ENCODE results near the gene STIL.
"Not testable (repeated sequence)": the region's sequence is repeated elsewhere in the genome, so short reads cannot be mapped to it uniquely, and the experiment has no call there.

STIL gene

DNA sequence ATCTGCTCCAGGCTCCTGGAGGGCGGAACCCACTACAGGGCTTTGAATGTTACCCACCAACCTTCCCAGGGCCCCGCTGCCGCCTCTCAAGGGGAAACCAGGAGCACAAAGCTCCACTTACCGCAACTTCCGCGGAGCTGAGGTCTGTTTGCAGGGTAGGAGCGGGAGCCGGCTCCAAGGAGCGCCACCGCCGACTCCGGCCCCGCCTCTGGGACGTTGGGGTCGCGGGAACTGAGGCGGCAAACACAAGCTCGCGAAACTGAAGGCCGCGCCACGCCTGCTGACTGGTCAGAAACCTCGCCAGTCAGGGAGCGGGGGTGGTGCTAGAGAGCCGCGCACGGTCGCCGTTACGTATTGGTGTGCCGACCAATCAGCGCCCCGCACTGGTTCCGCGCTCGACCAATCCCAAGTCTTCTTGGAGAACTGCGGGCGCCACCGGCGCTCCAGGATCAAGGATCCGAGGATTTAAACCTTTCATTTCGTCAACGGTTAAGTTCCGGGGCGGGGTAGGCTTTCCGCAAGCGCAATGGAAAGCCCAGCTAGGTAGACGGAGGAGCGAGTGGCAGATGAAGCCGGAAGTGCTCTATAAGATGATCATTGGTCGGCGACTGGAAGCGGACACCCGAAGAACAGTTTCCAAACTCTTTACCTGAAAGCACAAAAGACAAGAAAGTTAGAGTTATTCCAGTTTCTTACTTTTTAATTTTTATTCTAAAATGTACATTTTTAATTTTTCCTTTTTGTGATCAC, at the start of gene STIL:
TSS of gene STIL (minus strand) at position 233 of the 750 bp plus-strand sequence. CDS start 3,828 bp downstream, outside the sequence.
- DNase-seq (ENCODE audit: low read depth): peak; percentile 92

GRCh38 chr1:47362828-47363227, 48.9 kb upstream of the STIL start:
- no peak for DNase-seq (ENCODE audit: low read depth)

DNA sequence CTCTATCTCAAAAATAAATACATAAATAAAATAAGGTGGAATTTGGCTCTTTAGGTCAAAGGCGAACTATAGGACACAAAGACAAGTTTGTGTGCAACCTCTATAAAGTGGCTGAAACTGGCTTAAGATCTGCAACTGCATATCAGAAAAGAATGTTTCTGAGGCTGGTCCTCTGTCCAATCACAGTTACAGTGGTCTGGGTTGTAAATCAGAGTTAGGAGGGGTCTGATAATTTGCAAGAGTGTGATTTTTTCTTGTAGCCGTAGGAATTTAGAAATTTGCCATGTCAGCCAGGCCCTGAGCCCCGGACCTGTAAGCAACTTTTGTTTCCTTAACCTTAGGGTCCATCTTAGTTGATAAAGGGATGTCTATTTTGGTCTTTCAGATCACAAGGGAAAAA, 47.4 kb upstream of the STIL start:
- DNase-seq (ENCODE audit: low read depth): no peak

DNA sequence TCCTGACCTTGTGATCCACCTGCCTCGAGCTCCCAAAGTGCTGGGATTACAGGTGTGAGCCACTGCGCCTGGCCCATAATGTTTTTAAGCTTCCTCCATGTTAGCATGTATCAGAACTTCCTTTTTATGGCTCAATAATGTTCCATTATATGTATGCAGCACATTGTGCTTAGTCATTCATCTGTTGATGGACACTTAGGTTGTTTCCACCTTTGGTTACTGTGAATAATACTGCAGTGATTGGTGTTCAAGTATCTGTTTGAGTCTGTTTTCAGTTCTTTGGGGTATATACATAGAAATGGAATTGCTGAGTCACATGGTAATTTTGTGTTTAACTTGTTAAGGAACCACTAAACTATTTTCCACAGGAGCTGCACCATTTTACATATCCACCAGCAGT, 37.4 kb upstream of the STIL start:
- DNase-seq (ENCODE audit: low read depth): no peak

DNA sequence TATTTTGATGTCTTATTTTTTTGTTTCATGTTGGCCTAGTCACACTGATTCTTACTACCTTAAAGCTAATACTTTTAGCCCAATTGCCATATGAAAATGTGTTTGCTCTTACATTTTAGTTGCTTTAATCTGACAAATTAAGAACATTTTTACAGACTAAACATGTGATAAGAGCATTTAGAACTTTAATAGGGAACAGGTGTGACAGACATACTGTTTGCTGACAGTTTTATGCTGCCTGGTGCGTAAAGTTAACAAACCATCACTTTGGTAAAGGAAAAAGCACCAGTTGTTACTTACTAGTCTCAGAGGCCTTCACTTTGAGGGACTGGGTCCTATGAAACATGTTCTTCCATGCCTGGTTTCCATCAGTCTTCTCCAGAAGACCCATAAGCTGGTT, 34.3 kb upstream of the STIL start:
- DNase-seq (ENCODE audit: low read depth): no peak

- no peak for DNase-seq (ENCODE audit: low read depth)
Measured at GRCh38 chr1:47347735-47348134, 33.8 kb upstream of the STIL start.

- not testable (repeated sequence) for DNase-seq (ENCODE audit: low read depth)
Measured at GRCh38 chr1:47346979-47347378, 33.0 kb upstream of the STIL start.

DNA sequence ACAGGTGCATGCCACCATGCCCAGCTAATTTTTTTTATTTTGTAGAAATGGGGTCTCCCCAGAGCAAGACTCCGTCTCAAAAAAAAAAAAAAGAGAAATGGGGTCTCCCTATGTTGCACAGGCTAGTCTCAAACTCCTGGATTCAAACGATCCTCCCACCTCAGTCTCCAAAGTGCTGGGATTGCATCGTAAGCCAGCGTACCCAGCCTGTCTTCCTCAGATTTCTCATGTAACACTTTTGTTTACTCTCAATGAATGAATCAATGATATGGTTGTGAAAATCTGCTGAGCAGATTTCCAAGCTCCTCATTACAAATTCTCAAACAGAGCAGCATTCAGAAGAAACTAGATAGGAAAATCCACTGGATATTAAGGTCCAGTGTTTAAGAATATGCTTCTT, 26.3 kb upstream of the STIL start:
- DNase-seq (ENCODE audit: low read depth): no peak

DNA sequence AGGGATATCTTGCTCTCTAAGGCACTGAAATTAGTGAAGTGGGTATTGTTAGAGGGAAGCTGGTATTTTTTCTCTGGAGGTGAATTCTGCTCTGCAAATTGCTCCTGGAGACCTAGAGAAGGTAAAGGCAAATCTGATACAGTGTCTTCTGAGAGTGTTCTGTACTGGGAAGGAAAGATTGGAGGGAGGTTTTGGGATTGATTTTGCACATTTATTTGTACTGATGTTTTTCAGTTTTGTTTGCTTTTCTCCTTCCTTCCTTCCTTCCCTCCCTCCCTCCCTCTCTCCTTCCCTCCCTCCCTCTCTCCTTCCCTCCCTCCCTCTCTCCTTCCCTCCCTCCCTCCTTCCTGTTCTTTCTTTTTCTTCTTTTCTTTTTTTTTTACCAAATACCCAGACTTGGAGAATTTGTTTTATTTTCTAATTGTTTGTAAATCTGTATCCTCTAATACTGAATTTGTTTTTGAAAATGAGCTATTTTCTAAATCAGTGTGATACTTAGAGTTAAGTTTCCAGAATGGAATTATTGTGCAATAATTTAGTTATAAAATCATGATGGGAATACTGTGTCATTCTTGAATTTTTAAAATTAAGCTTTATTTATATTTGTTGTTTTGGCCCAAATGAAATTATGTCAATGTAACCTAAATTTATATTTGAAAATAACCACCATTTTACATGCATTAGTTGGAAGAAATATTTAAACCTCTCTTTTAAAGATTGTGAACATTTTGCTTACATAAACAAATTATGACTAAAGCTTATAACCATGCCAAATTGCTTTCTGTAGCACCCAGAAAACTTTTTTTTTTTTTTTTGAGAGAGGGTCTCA, 24.5 kb upstream of the STIL start:
- DNase-seq (ENCODE audit: low read depth): no peak

GRCh38 chr1:47337350-47337749, 23.4 kb upstream of the STIL start:
- no peak for DNase-seq (ENCODE audit: low read depth)

DNA sequence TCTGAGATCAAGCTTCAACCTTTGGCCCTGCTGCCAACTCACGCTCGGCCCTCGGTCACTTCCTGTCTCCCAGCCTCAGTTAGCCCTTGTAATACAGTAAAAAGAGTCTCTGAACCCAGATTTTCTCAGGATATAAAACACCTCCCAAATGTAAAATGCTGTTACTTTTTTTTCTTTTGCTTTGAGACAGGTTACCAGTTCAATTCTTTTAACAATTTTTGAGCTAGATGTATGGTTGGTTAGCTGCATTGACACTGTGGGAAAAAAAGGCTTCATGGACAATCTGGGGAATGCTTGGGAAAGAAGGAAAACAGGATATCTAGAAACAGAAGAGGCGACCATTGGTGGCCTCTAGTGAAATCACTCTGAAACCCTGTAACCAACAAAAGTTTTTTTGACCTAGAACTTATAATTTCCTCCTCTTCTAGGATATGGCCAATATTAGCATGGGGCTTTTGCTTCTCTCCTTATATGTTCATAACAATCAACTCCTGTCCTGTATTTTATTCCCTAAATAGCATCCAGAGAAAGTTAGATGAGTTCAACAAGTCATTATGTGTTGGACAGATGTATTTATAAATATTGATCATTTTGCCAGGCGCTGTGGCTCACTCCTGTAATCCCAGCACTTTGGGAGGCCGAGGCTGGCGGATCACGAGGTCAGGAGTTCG, 21.0 kb upstream of the STIL start:
- DNase-seq (ENCODE audit: low read depth): no peak

GRCh38 chr1:47333922-47334764, 20.2 kb upstream of the STIL start:
- DNase-seq (ENCODE audit: low read depth): peak; percentile 63

DNA sequence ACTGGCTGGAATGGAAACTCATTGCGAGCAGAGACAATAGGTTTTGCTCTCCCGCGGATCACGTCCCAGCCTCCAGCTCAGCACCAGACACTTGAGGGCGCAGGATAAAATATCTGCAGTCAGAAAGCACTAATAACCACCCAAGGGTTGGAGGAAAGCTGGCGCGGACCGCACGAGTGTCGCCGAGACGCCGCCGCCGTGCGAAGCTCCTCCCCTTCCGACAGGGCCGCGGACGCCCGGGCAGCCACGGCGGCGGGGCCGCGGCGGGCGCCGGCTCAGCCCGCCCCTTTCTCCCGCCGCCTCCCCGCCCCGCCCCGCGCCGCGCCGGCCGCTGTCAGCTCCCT, 19.6 kb upstream of the STIL start, which contains the start of gene CMPK1:
TSS of gene CMPK1 (plus strand) at position 213 of the 344 bp plus-strand sequence. CDS start 156 bp downstream, outside the sequence.
- peak; percentile 65 for DNase-seq (ENCODE audit: low read depth)

- no peak for DNase-seq (ENCODE audit: low read depth)
Measured at GRCh38 chr1:47332779-47333577, 19.0 kb upstream of the STIL start.

DNA sequence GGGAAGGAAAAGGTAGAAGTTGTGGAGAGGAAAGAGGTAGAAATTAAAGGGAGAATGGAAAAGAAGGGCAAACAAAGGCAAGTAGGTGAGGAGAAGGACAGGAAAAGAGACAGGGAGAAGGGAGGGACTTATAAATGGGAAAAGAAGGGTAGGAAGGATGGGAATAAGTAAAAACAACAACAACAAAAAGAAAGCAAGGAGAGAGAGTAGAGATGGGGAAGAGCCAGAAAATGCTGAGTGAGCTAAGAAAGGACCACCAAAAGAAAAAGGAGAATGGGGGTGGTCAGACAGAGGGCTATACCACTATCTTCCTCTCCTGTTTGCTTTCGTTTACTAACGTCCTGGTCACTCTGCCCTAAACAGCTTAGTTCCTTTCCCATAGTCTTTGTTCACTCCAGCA, 17.9 kb upstream of the STIL start:
- no peak for DNase-seq (ENCODE audit: low read depth)

GRCh38 chr1:47330212-47330611, 16.3 kb upstream of the STIL start:
- DNase-seq (ENCODE audit: low read depth): no peak

GRCh38 chr1:47328992-47329391, 15.0 kb upstream of the STIL start:
- no peak for DNase-seq (ENCODE audit: low read depth)

DNA sequence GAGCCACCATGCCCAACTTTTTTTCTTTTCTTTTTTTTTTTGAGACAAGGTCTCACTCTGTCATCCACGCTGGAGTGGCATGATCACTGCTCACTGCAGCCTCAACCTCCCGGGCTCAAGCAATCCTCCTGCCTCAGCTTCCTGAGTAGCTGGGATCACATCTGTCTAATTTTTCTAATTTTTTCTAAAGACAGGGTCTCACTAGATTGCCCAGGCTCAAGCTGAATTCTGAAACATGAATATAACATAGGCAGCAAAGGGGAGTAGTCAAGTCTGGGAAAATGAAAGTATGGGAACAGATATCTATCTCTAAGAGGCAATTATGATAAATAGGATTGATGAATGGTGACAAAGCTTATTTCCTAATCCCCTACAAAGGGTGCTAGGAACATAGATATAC, 12.3 kb upstream of the STIL start:
- DNase-seq (ENCODE audit: low read depth): no peak

- DNase-seq (ENCODE audit: low read depth): no peak
Measured at GRCh38 chr1:47325528-47325927, 11.6 kb upstream of the STIL start.

DNA sequence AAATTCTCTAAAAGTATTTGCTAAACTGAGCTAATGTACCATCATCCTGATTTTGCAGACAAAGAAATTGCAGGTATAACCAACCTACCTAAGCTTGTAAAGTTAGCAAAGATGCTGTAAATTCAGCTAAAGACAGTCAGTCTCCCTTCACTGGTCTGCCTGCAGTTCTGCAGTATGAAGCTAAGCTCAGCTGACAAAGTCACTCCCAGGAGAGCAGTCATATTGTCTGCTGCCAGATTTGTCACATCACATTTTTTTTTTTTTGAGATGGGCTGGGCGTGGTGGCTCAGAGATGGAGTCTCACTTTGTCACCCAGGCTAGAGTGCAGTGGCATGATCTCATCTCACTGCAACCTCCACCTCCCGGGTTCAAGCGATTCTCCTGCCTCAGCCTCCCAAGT, 10.7 kb upstream of the STIL start:
- no peak for DNase-seq (ENCODE audit: low read depth)

- DNase-seq (ENCODE audit: low read depth): no peak
Measured at GRCh38 chr1:47323599-47324031, 9.7 kb upstream of the STIL start.

All from activated T-cell treated with anti-CD3 and anti-CD28 coated beads for 1 hour (primary cell).